ENCODE measurements around the gene COQ8B.

GRCh38 chr19:40688309-40688708 is 28.4 kb downstream of the COQ8B start:
- no peak for TF ChIP-seq CTCF (IDR thresholded peaks at IDR 0.05; ENCODE audit: insufficient read depth, low read depth, low read length)
- no peak for TF ChIP-seq EZH2 (IDR thresholded peaks at IDR 0.05; ENCODE audit: insufficient read depth, low read length)

Data from astrocyte (in vitro differentiated cells and primary cell).